Heart left ventricle (tissue), 16 donors: ENCODE measurements around the gene MYL9. TPM values are rescaled to one million over a fixed set of nuclear protein-coding genes. Genes with fewer than 3 reads are reported as not detected.
"Not testable (repeated sequence)": the region's sequence is repeated elsewhere in the genome, so short reads cannot be mapped to it uniquely, and the experiment has no call there.

ENCODE experiments used
- ATAC-seq, 4 donors: fragments of 200-7000 bp; cut with Tn5 transposase; one replicate each; pipeline ENCODE4 v1.9.1; 2020 to 2022; ENCODE audit warnings: moderate library complexity in 4 of 4, mild to moderate bottlenecking in 3 of 4, moderate number of reproducible peaks in 1 of 4
- DNase-seq, 5 donors: peaks; one replicate each; pipeline ENCODE4 v3.0.0-alpha.2; 2020
- H3K27ac ChIP-seq, 12 donors: fragments of 200-600 bp; sonication (generic) in 4 of 12; one replicate each; pipeline versions ENCODE4 v1.5.0 to v1.8.0; 2016 to 2022; ENCODE audit warnings: mild to moderate bottlenecking in 2 of 12
- H3K27me3 ChIP-seq, 9 donors: fragments of 200-600 bp; sonication (generic) in 2 of 9; one replicate each; pipeline versions ENCODE4 v1.5.1 to v1.8.0; 2016 to 2022; ENCODE audit warnings: mild to moderate bottlenecking in 3 of 9
- H3K36me3 ChIP-seq, 9 donors: fragments of 200-600 bp; sonication (generic) in 2 of 9; one replicate each; pipeline versions ENCODE4 v1.5.0 to v1.8.0; 2018 to 2022; ENCODE audit warnings: mild to moderate bottlenecking in 2 of 9
- H3K4me1 ChIP-seq, 12 donors: fragments of 200-600 bp; sonication (generic) in 4 of 12; one replicate each; pipeline versions ENCODE4 v1.5.0 to v1.8.0; 2016 to 2022; ENCODE audit warnings: mild to moderate bottlenecking in 3 of 12
- H3K4me3 ChIP-seq, 12 donors: fragments of 200-600 bp; sonication (generic) in 4 of 12; one replicate each; pipeline versions ENCODE4 v1.5.0 to v1.8.0; 2017 to 2022; ENCODE audit warnings: mild to moderate bottlenecking in 9 of 12, moderate library complexity in 4 of 12
- H3K9me3 ChIP-seq, 12 donors: fragments of 200-600 bp; sonication (generic) in 4 of 12; one replicate each; pipeline versions ENCODE4 v1.5.0 to v1.8.0; 2016 to 2022; ENCODE audit warnings: mild to moderate bottlenecking in 1 of 12
- POLR2A ChIP-seq, 2 donors: fragments of 450-650 bp; IDR thresholded peaks; one replicate each; pipeline ENCODE4 v1.6.1; 2017; ENCODE audit warnings: antibody characterized with exemption in 2 of 2, mild to moderate bottlenecking in 2 of 2, moderate library complexity in 2 of 2
- WGBS, 4 donors: extraction: QIAGEN DNeasy Blood & Tissue Kit in 2 of 4; methylation state at CpG; one replicate each; pipeline versions ENCODE4 v1.1.5 to v1.1.7; 2013 to 2018; 5-methylcytosine and 5-hydroxymethylcytosine counted together
- intact Hi-C, 10 donors: fragments of 100-400 bp; cut with DNase I; formaldehyde crosslinking; loops; one replicate each; pipeline versions ENCODE4 v1.11.1 to v1.14.2; 2022
- polyA plus RNA-seq, 2 donors: library from polyadenylated mRNA; stranded (reverse); fragments of 200-250 nt; gene quantifications; one replicate each; pipeline ENCODE4 v1.2.3, GENCODE V29; 2013
- total RNA-seq, 9 donors: library from RNA; depleted of rRNA in 2 of 9; stranded (reverse); fragments of >200 nt in 2 of 9; fragmentation: NEBNext Ultra II Directional in 3 of 9; extraction: Animal tissue kit (Norgen Biotek cat#: 25700) in 3 of 9; gene quantifications; one replicate each; pipeline versions ENCODE4 v1.1.0 to v1.2.4, GENCODE V29; 2016 to 2023
- TF ChIP-seq, protein P1 (sequence below), 12 donors: fragments of 200-600 bp; sonication (generic) in 4 of 12; IDR thresholded peaks; one replicate each; pipeline versions ENCODE4 v1.5.0 to v1.8.0; 2018 to 2022; ENCODE audit warnings: antibody characterized with exemption in 12 of 12, mild to moderate bottlenecking in 5 of 12
- donor health status: ischemic (EF 13 %, LVEDD 7.1; RV severe dilation, severe dysfunction).
- donor health status: healthy with polysubstance abuse.
- donor health status: DM: no; HTN: yes; CAD: no.
- donor health status: DM: no; HTN: no; CAD: no.
- donor health status: ischemic (EF 25% LVEDD 6.9; RV normal size, moderate dysfunction).
- donor health status: ischemic (EF 25% LVEDD 5.7; RV mildly dilated, moderate dysfunction).
- donor health status: healthy.
- donor health status: DM: yes; HTN: yes; CAD: no.
- donor health status: ischemic (EF 35%, LVEDD 5.7; RV mildly dilated, moderate dysfunction).
- donor health status: nonischemic (EF 11% LVEDD 7.7; RV severe dilation, severe dysfunction).
- donor health status: DM: yes; HTN: yes; CAD: no.
- donor health status: PGD.
- donor health status: ischemic (EF 29% LVEDD 5.4; RV normal size, mild dysfunction).
- donor health status: nonischemic (EF 23%, LVEDD 6.1; RV moderate dilation, normal function).

The MYL9 gene
- total and polyA plus RNA-seq, 11 donors, result 452 to 2,387 (median 1,748) TPM

DNA sequence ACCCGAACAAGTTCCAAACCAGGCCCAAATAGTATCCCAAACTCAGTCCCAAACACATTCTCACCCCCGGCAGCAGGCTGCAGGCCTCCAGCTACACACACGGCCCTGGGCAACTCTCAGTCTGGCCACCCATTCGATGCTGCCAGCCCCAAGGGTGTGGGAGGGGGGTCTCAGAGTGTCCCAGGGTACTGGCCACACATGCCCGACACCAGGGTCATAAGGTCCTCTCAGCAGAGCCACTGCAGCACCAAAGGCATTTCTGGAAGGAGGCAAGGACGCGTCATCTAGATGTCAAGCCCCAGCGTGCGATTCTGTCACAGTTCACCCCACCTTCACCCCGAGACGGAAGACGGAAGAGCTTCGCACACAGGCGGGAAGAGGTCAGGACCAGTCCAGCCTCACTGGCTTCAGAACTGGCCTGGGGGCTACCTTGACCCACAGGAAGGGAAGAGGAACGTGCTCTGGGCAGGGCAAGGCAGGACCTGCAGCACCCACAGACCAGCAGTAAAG lies 9.5 kb downstream of the MYL9 start:
- Histone ChIP-seq H3K4me3 (no peak overlapping the region), H3K9me3 (no peaks in the 10 kb centered on the region), H3K27me3 (no peaks in the 10 kb centered on the region), H3K27ac (peak overlapping the region in 10 of 12 donors; percentile 9 to 75 (median 48)), H3K36me3 (peaks cover 0 to 40% (median 37%) of the 10 kb centered on the region in 9 donors), H3K4me1 (peaks cover 0 to 45% (median 5%) of the 10 kb centered on the region in 12 donors)
- WGBS, 4 donors, result 39 to 51% (median 41%) methylated on average over 13 to 15 of the region's 15 CpGs
- TF ChIP-seq POLR2A (IDR thresholded peaks at IDR 0.05), result no peak
- TF ChIP-seq, protein P1, sequence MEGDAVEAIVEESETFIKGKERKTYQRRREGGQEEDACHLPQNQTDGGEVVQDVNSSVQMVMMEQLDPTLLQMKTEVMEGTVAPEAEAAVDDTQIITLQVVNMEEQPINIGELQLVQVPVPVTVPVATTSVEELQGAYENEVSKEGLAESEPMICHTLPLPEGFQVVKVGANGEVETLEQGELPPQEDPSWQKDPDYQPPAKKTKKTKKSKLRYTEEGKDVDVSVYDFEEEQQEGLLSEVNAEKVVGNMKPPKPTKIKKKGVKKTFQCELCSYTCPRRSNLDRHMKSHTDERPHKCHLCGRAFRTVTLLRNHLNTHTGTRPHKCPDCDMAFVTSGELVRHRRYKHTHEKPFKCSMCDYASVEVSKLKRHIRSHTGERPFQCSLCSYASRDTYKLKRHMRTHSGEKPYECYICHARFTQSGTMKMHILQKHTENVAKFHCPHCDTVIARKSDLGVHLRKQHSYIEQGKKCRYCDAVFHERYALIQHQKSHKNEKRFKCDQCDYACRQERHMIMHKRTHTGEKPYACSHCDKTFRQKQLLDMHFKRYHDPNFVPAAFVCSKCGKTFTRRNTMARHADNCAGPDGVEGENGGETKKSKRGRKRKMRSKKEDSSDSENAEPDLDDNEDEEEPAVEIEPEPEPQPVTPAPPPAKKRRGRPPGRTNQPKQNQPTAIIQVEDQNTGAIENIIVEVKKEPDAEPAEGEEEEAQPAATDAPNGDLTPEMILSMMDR (IDR thresholded peaks at IDR 0.05), result no peak
- DNase-seq, result no peak
- ATAC-seq, result peak; percentile 32 to 43 (median 37)
- intact Hi-C loops, result loop anchor here in 5 of 10 donors (5.0 to 10.0 kb wide), 3 partner anchors 51 to 334 kb away; partner anchors contain the start of gene NDRG3 (in 2 of the 5)

DNA sequence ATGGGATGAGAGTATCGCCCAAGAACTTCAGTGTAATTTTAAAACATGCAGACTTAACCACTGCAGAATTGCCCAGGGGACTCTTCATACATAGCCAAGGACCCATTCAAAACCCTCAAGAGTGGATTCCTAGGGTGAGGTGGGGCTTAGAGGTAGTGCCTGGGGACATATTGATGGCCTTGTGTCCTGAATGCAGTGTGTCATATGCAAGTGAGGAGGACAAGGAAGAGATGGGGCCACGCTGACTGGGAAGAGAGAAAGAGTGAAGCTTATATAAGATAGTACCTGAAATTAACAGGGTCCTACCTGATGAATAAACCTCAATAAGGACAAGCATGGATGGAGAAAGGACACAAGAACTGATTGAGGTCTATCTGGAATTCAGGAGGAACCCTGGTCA lies 13.9 kb downstream of the MYL9 start:
- TF ChIP-seq POLR2A (IDR thresholded peaks at IDR 0.05), result no peak
- TF ChIP-seq, protein P1 (IDR thresholded peaks at IDR 0.05), result no peak
- Histone ChIP-seq H3K27ac (no peak overlapping the region), H3K4me3 (no peak overlapping the region), H3K4me1 (peaks cover 0 to 15% (median 4%) of the 10 kb centered on the region in 12 donors), H3K27me3 (no peaks in the 10 kb centered on the region), H3K36me3 (no peaks in the 10 kb centered on the region), H3K9me3 (no peaks in the 10 kb centered on the region)
- no peak for DNase-seq
- intact Hi-C loops, result loop anchor here in 8 of 10 donors (5.0 to 10.0 kb wide), 4 partner anchors 37 to 332 kb away; partner anchors contain the start of gene NDRG3 (in 2 of the 8)
- 93 to 100% (median 96%) methylated on average over 2 of the region's 2 CpGs for WGBS, 4 donors
- ATAC-seq, result no peak

DNA sequence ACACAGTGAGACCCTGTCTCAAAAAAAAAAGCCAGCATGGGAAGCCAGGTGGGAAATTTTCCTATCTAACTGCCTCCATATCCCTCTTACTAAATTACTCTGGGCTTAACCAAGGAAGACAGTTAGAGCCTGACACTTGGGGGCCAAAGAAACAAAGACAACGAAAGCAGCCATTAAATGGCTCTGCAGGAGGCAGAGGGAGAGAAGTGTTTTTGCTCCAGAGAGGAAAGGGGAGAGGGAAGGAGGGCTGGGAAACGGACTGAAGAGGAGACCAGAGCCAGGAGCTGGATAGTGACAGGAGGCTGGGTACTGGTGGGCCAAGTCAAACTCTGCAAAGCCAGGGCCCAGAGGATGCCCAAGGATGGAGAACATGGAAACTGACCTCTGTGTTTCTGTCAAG lies 21.4 kb downstream of the MYL9 start:
- Histone ChIP-seq H3K36me3 (no peaks in the 10 kb centered on the region), H3K27me3 (no peaks in the 10 kb centered on the region), H3K4me3 (no peak overlapping the region), H3K4me1 (no peaks in the 10 kb centered on the region), H3K27ac (no peak overlapping the region), H3K9me3 (peaks cover 0 to 12% (median 5%) of the 10 kb centered on the region in 12 donors)
- TF ChIP-seq, protein P1 (IDR thresholded peaks at IDR 0.05), result no peak
- TF ChIP-seq POLR2A (IDR thresholded peaks at IDR 0.05), result no peak
- intact Hi-C loops, result no loop called here
- WGBS, 4 donors, result 76 to 84% (median 82%) methylated on average over 2 of the region's 2 CpGs
- ATAC-seq (no peak), DNase-seq (no peak)

DNA sequence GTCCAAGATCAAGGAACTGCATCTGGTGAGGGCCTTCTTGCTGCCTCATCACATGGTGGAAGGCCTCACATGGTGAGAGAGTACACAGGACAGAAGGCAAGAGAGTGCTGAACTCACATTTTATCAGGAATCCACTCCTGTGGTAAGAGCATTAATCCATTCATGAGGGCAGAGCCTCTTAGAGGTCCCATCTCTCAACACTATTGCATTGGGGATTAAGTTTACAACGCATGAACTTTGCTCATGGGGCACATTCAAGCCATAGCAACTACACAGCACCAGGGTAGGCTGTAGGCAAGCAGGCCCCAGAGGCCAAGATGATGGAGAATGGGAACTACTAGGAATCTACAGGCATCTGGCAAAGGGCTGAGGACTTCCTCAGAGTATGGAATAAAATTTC lies 22.1 kb downstream of the MYL9 start:
- Histone ChIP-seq H3K9me3 (peaks cover 0 to 12% (median 5%) of the 10 kb centered on the region in 12 donors), H3K27ac (no peak overlapping the region), H3K36me3 (no peaks in the 10 kb centered on the region), H3K4me3 (no peak overlapping the region), H3K27me3 (no peaks in the 10 kb centered on the region), H3K4me1 (no peaks in the 10 kb centered on the region)
- 90 to 94% (median 92%) methylated on average over 1 of the region's 1 CpG for WGBS, 4 donors
- no peak for TF ChIP-seq POLR2A (IDR thresholded peaks at IDR 0.05)
- TF ChIP-seq, protein P1 (IDR thresholded peaks at IDR 0.05), result no peak
- ATAC-seq (no peak), DNase-seq (no peak)
- intact Hi-C loops, result no loop called here

DNA sequence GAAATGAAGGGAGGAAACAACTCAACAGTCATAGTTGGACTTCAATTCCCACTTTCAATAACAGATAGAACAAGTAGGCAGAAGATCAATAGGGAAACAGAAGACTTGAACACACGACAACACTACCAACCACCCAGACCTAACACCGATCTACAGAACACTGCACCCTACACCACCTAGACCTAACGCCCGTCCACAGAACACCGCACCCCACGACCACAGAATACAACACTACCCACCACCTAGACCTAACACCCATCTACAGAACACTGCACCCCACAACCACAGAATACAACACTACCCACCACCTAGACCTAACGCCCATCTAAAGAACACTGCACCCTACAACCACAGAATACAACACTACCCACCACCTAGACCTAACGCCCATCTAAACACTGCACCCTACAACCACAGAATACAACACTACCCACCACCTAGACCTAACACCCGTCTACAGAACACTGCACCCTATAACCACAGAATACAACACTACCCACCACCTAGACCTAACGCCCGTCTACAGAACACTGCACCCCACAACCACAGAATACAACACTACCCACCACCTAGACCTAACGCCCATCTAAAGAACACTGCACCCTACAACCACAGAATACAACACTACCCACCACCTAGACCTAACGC lies 22.9 kb downstream of the MYL9 start:
- DNase-seq, H3K4me3 ChIP-seq, ATAC-seq, intact Hi-C loops, H3K36me3 ChIP-seq, H3K27me3 ChIP-seq, H3K27ac ChIP-seq, H3K4me1 ChIP-seq: not testable (repeated sequence)
- H3K9me3 ChIP-seq, result peaks cover 0 to 12% (median 5%) of the 10 kb centered on the region in 12 donors
- WGBS, 4 donors, result 94 to 95% (median 95%) methylated on average over 13 of the region's 13 CpGs

DNA sequence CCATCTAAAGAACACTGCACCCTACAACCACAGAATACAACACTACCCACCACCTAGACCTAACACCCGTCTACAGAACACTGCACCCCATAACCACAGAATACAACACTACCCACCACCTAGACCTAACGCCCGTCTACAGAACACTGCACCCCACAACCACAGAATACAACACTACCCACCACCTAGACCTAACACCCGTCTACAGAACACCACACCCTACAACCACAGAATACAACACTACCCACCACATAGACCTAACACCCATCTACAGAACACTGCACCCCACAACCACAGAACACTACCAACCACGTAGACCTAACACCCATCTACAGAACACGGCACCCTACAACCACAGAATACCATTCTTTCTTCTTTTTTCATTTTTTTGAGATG lies 23.4 kb downstream of the MYL9 start:
- H3K27ac ChIP-seq, H3K36me3 ChIP-seq, H3K4me1 ChIP-seq, intact Hi-C loops, H3K4me3 ChIP-seq, ATAC-seq, H3K27me3 ChIP-seq, DNase-seq: not testable (repeated sequence)
- WGBS, 4 donors, result 96 to 97% (median 96%) methylated on average over 6 of the region's 6 CpGs
- peaks cover 0 to 12% (median 5%) of the 10 kb centered on the region in 12 donors for H3K9me3 ChIP-seq
